Left lung (tissue), 10 donors: ENCODE results near the gene CREB5. TPM values are rescaled to one million over a fixed set of nuclear protein-coding genes. Genes with fewer than 3 reads are reported as not detected.
A peak's percentile ranks its signal among the peaks of the same experiment; 100 is the strongest.

Experiments used
- ATAC-seq: fragments of 200-7000 bp; cut with Tn5 transposase; one replicate; pipeline ENCODE4 v1.9.1; 2020; ENCODE audit warnings: moderate library complexity
- DNase-seq, 4 donors: peaks; one replicate each; pipeline ENCODE4 v3.0.0-alpha.2; 2013 to 2020
- H3K27ac ChIP-seq, 2 donors: fragments of 200-600 bp; sonication (generic) in 1 of 2; one replicate each; pipeline versions ENCODE4 v1.5.0 to v1.8.0; 2020 to 2021
- H3K27me3 ChIP-seq, 2 donors: fragments of 200-600 bp; sonication (generic) in 1 of 2; one replicate each; pipeline versions ENCODE4 v1.5.0 to v1.8.0; 2020 to 2021
- H3K36me3 ChIP-seq, 2 donors: fragments of 200-600 bp; sonication (generic) in 1 of 2; one replicate each; pipeline versions ENCODE4 v1.5.0 to v1.8.0; 2020 to 2021
- H3K4me1 ChIP-seq, 2 donors: fragments of 200-600 bp; one replicate each; pipeline ENCODE4 v1.8.0; 2021
- H3K4me3 ChIP-seq, 2 donors: fragments of 200-600 bp; sonication (generic) in 1 of 2; one replicate each; pipeline versions ENCODE4 v1.5.0 to v1.8.0; 2020 to 2021; ENCODE audit warnings: mild to moderate bottlenecking in 1 of 2
- H3K9me3 ChIP-seq, 2 donors: fragments of 200-600 bp; sonication (generic) in 1 of 2; one replicate each; pipeline versions ENCODE4 v1.5.0 to v1.8.0; 2020 to 2021
- CTCF ChIP-seq, 2 donors: fragments of 200-600 bp; sonication (generic) in 1 of 2; IDR thresholded peaks; one replicate each; pipeline versions ENCODE4 v1.5.0 to v1.8.0; 2021; ENCODE audit warnings: antibody characterized with exemption in 2 of 2
- intact Hi-C, 2 donors: fragments of 100-400 bp; cut with DNase I; formaldehyde crosslinking; loops; one replicate each; pipeline versions ENCODE4 v1.11.2 to v1.14.2; 2022
- polyA plus RNA-seq, 6 donors: library from polyadenylated mRNA; unstranded; fragments of 120-200 nt; gene quantifications; one replicate each; pipeline ENCODE4 v1.2.1, GENCODE V29; 2013; ENCODE audit not compliant: insufficient read length in 6 of 6
- total RNA-seq, 2 donors: library from RNA; stranded (reverse); fragmentation: NEBNext Ultra II Directional; extraction: Animal tissue kit (Norgen Biotek cat#: 25700); gene quantifications; one replicate each; pipeline ENCODE4 v1.2.1, GENCODE V29; 2021
- donor health status: DM: no; HTN: yes; CAD: no.
- donor health status: DM: no; HTN: no; CAD: no.

The CREB5 gene
- total and polyA plus RNA-seq, 8 donors: 6.6 to 19.9 (median 15.7) TPM

GRCh38 chr7:28672397-28672797 lies 260.1 kb downstream of the CREB5 start:
- no peak overlapping the region for H3K4me3 ChIP-seq
- no peak for ATAC-seq
- intact Hi-C loops: no loop called here
- peaks cover 0 to 29% of the 10 kb centered on the region in 2 donors for H3K4me1 ChIP-seq
- no peak for DNase-seq
- TF ChIP-seq CTCF (IDR thresholded peaks at IDR 0.05): no peak
- H3K27me3 ChIP-seq: no peaks in the 10 kb centered on the region
- H3K27ac ChIP-seq: no peak overlapping the region
- H3K36me3 ChIP-seq: no peaks in the 10 kb centered on the region
- no peaks in the 10 kb centered on the region for H3K9me3 ChIP-seq

- no peak for ATAC-seq
- intact Hi-C loops: no loop called here
These were observed 262.1 kb downstream of the CREB5 start for GRCh38 chr7:28674359-28674782.

GRCh38 chr7:28675429-28675828 lies 263.1 kb downstream of the CREB5 start:
- DNase-seq (no peak), ATAC-seq (no peak)
- peaks cover 0 to 15% of the 10 kb centered on the region in 2 donors for H3K4me1 ChIP-seq
- intact Hi-C loops: no loop called here
- no peak overlapping the region for H3K4me3 ChIP-seq
- H3K36me3 ChIP-seq: no peaks in the 10 kb centered on the region
- no peak for TF ChIP-seq CTCF (IDR thresholded peaks at IDR 0.05)
- H3K27me3 ChIP-seq: no peaks in the 10 kb centered on the region
- no peak overlapping the region for H3K27ac ChIP-seq
- H3K9me3 ChIP-seq: no peaks in the 10 kb centered on the region

More at GRCh38 chr7:28674359-28674782, 262.1 kb downstream of the CREB5 start:
- H3K27me3 ChIP-seq: no peaks in the 10 kb centered on the region
- no peaks in the 10 kb centered on the region for H3K36me3 ChIP-seq
- no peaks in the 10 kb centered on the region for H3K9me3 ChIP-seq
- no peak overlapping the region for H3K4me3 ChIP-seq
- no peak overlapping the region for H3K27ac ChIP-seq
- DNase-seq: no peak
- peaks cover 0 to 25% of the 10 kb centered on the region in 2 donors for H3K4me1 ChIP-seq
- TF ChIP-seq CTCF (IDR thresholded peaks at IDR 0.05): no peak

- intact Hi-C loops: no loop called here
These were observed 265.4 kb downstream of the CREB5 start for GRCh38 chr7:28677668-28678067.

GRCh38 chr7:28678431-28678965 lies 266.2 kb downstream of the CREB5 start:
- ATAC-seq (peak; percentile 26), DNase-seq (no peak)
- H3K36me3 ChIP-seq: no peaks in the 10 kb centered on the region
- H3K9me3 ChIP-seq: no peaks in the 10 kb centered on the region
- TF ChIP-seq CTCF (IDR thresholded peaks at IDR 0.05): no peak
- peak overlapping the region in 1 of 2 donors; percentile 23 for H3K27ac ChIP-seq
- peaks cover 0 to 20% of the 10 kb centered on the region in 2 donors for H3K4me1 ChIP-seq
- no peak overlapping the region for H3K4me3 ChIP-seq
- H3K27me3 ChIP-seq: no peaks in the 10 kb centered on the region
- intact Hi-C loops: no loop called here

More at GRCh38 chr7:28677668-28678067, 265.4 kb downstream of the CREB5 start:
- Histone ChIP-seq H3K4me3 (no peak overlapping the region), H3K27ac (no peak overlapping the region), H3K4me1 (peaks cover 0 to 20% of the 10 kb centered on the region in 2 donors), H3K27me3 (no peaks in the 10 kb centered on the region), H3K36me3 (no peaks in the 10 kb centered on the region), H3K9me3 (no peaks in the 10 kb centered on the region)
- TF ChIP-seq CTCF (IDR thresholded peaks at IDR 0.05): no peak
- ATAC-seq (no peak), DNase-seq (no peak)
